T-cell (primary cell): ENCODE measurements around the gene CKB. TPM values are rescaled to one million over a fixed set of nuclear protein-coding genes. Genes with fewer than 3 reads are reported as not detected.

Source experiments
- ATAC-seq, 4 experiments: fragments of 200-7000 bp in 3 of 4; fragments of 150-1000 bp in 1 of 4; cut with Tn5 transposase; replicated peaks in 1 of 4; 1 replicate in 3 of 4; 2 replicates in 1 of 4; pipeline ENCODE4 v1.10.0; 2021; ENCODE audit warnings: moderate library complexity in 3 of 4, mild to moderate bottlenecking in 2 of 4, moderate number of reproducible peaks in 1 of 4
- CTCF ChIA-PET, 2 donors: fragments of 300-600 bp; sonication (Branson Sonifier 250); formaldehyde crosslinking; loops; one replicate each; lab custom pipeline; 2022; ENCODE audit warnings: antibody characterized with exemption in 2 of 2; lab: Charles Lee
- POLR2A ChIA-PET, 2 donors: fragments of 300-600 bp; sonication (Branson Sonifier 250); formaldehyde crosslinking; loops; one replicate each; lab custom pipeline; 2022; ENCODE audit warnings: antibody characterized with exemption in 2 of 2; lab: Charles Lee
- DNase-seq, 35 experiments: peaks; one replicate each; pipeline versions ENCODE4 v3.0.0 to v3.0.0-alpha.2; 2013 to 2023
- H3K27ac ChIP-seq: one replicate; pipeline ENCODE4 v1.5.1; 2013; ENCODE audit warnings: low read length
- H3K27me3 ChIP-seq, 2 experiments: replicated peaks in 1 of 2; 1 replicate in 1 of 2; 2 replicates in 1 of 2; pipeline versions ENCODE4 v1.6.1 to v1.7.0; 2013; ENCODE audit warnings: low read length in 1 of 2, mixed read lengths in 1 of 2; ENCODE audit not compliant: control insufficient read depth in 2 of 2, insufficient read depth in 2 of 2; ENCODE audit errors: extremely low read depth in 1 of 2
- H3K36me3 ChIP-seq, 2 donors: 1 replicate in 1 of 2; 2 replicates in 1 of 2; pipeline versions ENCODE4 v1.6.1 to v1.7.0; 2013; ENCODE audit warnings: low read length in 1 of 2; ENCODE audit not compliant: control insufficient read depth in 2 of 2, insufficient read depth in 1 of 2; ENCODE audit errors: extremely low read depth in 1 of 2
- H3K4me1 ChIP-seq, 2 experiments: 1 replicate in 1 of 2; 2 replicates in 1 of 2; pipeline versions ENCODE4 v1.6.1 to v1.7.0; 2013; ENCODE audit warnings: low read length in 2 of 2, mixed read lengths in 1 of 2; ENCODE audit not compliant: insufficient read depth in 2 of 2, control insufficient read depth in 1 of 2; ENCODE audit errors: extremely low read depth in 1 of 2
- H3K4me3 ChIP-seq, 2 donors: 1 replicate in 1 of 2; 2 replicates in 1 of 2; pipeline versions ENCODE4 v1.5.1 to v1.7.0; 2013; ENCODE audit warnings: mild to moderate bottlenecking in 2 of 2, low read length in 1 of 2, moderate library complexity in 1 of 2; ENCODE audit not compliant: control insufficient read depth in 1 of 2; ENCODE audit errors: extremely low read depth in 1 of 2
- H3K9me3 ChIP-seq: 2 replicates; pipeline ENCODE4 v1.7.0; 2013
- H3K27ac Mint-ChIP-seq, 2 donors: one replicate each; pipeline ENCODE4 v1.8.0; 2020 to 2021; ENCODE audit warnings: mild to moderate bottlenecking in 2 of 2, mixed read lengths in 2 of 2
- H3K27me3 Mint-ChIP-seq, 2 donors: one replicate each; pipeline ENCODE4 v1.8.0; 2021 to 2022; ENCODE audit warnings: mixed read lengths in 2 of 2
- H3K36me3 Mint-ChIP-seq: one replicate; pipeline ENCODE4 v1.8.0; 2021; ENCODE audit warnings: mixed read lengths
- H3K4me1 Mint-ChIP-seq, 3 donors: one replicate each; pipeline ENCODE4 v1.8.0; 2020 to 2022; ENCODE audit warnings: mixed read lengths in 3 of 3, mild to moderate bottlenecking in 1 of 3
- H3K4me3 Mint-ChIP-seq, 3 donors: one replicate each; pipeline ENCODE4 v1.8.0; 2020 to 2022; ENCODE audit warnings: mild to moderate bottlenecking in 3 of 3, mixed read lengths in 3 of 3, moderate library complexity in 3 of 3
- H3K9me3 Mint-ChIP-seq, 3 donors: one replicate each; pipeline ENCODE4 v1.8.0; 2020 to 2022; ENCODE audit warnings: mixed read lengths in 3 of 3
- WGBS: methylation state at CpG from one replicate; pipeline ENCODE4 v1.1.5; 2013; ENCODE audit warnings: missing lambda C conversion rate; ENCODE audit not compliant: insufficient coverage; 5-methylcytosine and 5-hydroxymethylcytosine counted together
- total RNA-seq, 35 experiments: library from RNA in 6 of 35; stranded (reverse) in 6 of 35; fragments of 120-200 nt in 1 of 35; gene quantifications; one replicate each; pipeline versions ENCODE4 v1.2.1 to v1.2.4 and lab custom pipeline; 2013 to 2026

Gene CKB
- total RNA-seq, 5 donors from 2014 or later (not counting 1 experiment from before 2014, with no cell fraction given) = 4.7 to 7.6 (median 6.6) TPM

DNA sequence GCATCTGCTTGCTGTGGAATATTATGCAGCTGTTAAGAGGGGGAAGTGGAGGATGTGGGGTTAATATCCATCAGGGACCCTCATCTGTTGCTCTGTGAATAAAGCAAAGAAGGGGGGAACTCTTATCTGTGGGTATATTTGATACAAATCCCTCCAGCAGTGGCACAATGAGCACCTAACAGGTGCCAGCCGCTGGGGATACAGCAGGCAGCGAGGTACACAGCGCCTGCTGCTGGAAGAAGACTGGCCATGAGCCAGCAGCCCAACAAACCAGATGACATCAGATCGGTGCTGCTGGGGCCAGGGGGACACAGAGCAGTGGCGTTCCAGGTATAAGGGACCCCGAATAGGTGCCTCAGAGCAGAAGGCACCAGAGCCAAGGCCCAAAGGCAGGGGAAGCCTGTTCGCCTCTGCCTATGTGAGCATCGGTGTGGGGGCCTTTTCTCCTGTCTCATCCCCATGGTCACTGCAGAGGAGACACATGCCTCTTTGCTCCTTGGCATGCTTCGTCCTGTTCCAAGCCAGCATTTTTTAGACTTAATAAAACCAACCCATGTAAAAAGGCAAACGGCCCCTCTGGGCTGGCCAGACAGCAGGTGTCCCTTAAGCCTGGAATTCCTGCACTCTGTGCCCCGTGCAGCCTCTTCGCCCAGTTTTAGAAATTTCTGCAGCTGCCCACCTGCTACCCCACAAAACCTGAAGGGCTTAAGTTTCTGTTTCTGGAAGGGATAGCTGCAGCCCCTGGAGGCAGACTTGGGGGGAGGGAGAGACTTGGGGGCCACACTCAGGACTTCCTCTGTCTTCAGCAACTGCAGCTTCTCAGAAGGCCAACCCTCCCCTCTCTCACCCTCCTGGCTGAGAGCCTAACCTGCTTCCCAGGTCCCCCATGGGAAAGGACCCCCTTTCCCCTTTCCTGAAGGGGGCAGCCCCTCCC is 1.6 kb upstream of the CKB start:
- CTCF ChIA-PET = no interaction called here
- Mint-ChIP-seq H3K36me3 (no peaks in the 10 kb centered on the region), H3K27ac (no peak overlapping the region), H3K4me1 (peaks cover 17 to 28% (median 27%) of the 10 kb centered on the region in 3 donors), H3K9me3 (no peaks in the 10 kb centered on the region), H3K27me3 (peaks cover 6 to 12% of the 10 kb centered on the region in 2 donors), H3K4me3 (peak overlapping the region; percentile 31 to 52 (median 51))
- Histone ChIP-seq H3K27me3 (peaks cover 3 to 46% of the 10 kb centered on the region in 2 experiments), H3K4me3 (no peak overlapping the region), H3K4me1 (peaks cover 2 to 54% of the 10 kb centered on the region in 2 experiments), H3K9me3 (no peaks in the 10 kb centered on the region), H3K27ac (no peak overlapping the region), H3K36me3 (no peaks in the 10 kb centered on the region)
- POLR2A ChIA-PET = no interaction called here
- DNase-seq (no peak), ATAC-seq (no peak)
- 83% methylated on average over 9 of the region's 12 CpGs for WGBS

DNA sequence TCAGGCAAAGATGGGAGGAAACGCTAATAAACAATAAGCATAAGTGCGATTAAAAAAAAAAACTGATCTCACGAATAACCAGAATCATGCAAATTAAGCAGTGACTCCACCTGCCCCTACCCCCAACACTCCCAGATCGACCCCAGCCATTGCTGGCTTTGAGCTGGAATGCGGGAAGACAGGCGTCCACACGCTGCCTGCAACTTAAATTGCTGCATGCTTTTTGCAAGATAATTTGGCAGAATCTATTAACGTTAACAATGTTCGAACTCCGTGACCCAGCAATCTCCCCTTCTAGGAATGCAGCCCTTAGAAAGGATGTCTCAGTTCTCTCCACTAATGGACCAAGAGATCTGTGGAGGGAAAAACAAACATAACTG is 935 bp upstream of the CKB start:
- CTCF ChIA-PET = no interaction called here
- DNase-seq = no peak
- peaks cover 3 to 53% of the 10 kb centered on the region in 2 experiments for H3K27me3 ChIP-seq

DNA sequence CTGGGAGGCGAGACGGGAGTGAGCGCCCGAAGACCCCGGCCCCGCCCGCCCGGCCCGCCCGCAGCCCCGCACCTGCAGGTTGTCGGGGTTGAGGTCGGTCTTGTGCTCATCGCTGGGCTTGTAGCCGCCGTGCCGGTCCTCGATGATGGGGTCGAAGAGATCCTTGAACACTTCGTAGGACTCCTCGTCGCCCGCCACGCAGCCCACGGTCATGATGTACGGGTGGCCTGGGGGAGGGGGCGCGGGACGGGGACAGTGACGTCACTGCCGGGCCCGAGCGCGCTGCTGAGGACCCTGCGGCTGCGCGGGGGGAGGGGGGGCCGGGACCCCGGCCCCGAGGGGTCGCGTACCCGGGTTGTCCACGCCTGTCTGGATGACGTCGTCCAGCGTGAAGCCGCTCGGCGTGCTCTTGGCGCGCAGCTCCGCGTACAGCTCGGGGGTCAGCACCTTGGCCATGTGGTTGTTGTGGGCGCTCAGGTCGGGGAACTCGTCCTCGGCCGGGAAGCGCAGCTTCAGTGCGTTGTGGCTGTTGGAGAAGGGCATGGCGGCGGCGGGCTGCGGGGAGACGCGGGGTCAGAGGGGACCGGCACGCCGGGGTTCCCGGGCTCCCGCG is 573 bp downstream of the CKB start:
- 2% methylated on average over 70 of the region's 74 CpGs for WGBS
- Mint-ChIP-seq H3K9me3 (no peaks in the 10 kb centered on the region), H3K27me3 (peaks cover 6 to 12% of the 10 kb centered on the region in 2 donors), H3K4me1 (peaks cover 9 to 18% (median 16%) of the 10 kb centered on the region in 3 donors), H3K36me3 (no peaks in the 10 kb centered on the region), H3K4me3 (peak overlapping the region; percentile 44 to 55 (median 51)), H3K27ac (no peak overlapping the region)
- Histone ChIP-seq H3K36me3 (no peaks in the 10 kb centered on the region), H3K9me3 (no peaks in the 10 kb centered on the region), H3K4me1 (peaks cover 2 to 47% of the 10 kb centered on the region in 2 experiments), H3K27ac (no peak overlapping the region), H3K4me3 (peak overlapping the region; percentile 27 to 57), H3K27me3 (peaks cover 3 to 58% of the 10 kb centered on the region in 2 experiments)
- peak in 3 of 35 experiments; percentile 23 to 37 (median 25) for DNase-seq
- peak in 2 of 4 experiments; percentile 3 to 4 for ATAC-seq
- POLR2A ChIA-PET = no interaction called here
- CTCF ChIA-PET = interaction anchor here (1.2 to 1.7 kb wide), 3 partner anchors 31 to 49 kb away, joined by 3 to 4 read pairs (median 3); no protein-coding TSS in a partner anchor

More for the DNA sequence above, 935 bp upstream of the CKB start:
- H3K4me1 Mint-ChIP-seq = peaks cover 19 to 31% (median 27%) of the 10 kb centered on the region in 3 donors
- no peaks in the 10 kb centered on the region for H3K36me3 ChIP-seq
- POLR2A ChIA-PET = no interaction called here
- 80% methylated on average over 9 of the region's 10 CpGs for WGBS
- no peak overlapping the region for H3K27ac Mint-ChIP-seq
- no peaks in the 10 kb centered on the region for H3K36me3 Mint-ChIP-seq
- H3K9me3 Mint-ChIP-seq = no peaks in the 10 kb centered on the region
- no peaks in the 10 kb centered on the region for H3K9me3 ChIP-seq
- peaks cover 2 to 56% of the 10 kb centered on the region in 2 experiments for H3K4me1 ChIP-seq
- peaks cover 6 to 12% of the 10 kb centered on the region in 2 donors for H3K27me3 Mint-ChIP-seq
- peak overlapping the region; percentile 31 to 52 (median 51) for H3K4me3 Mint-ChIP-seq
- no peak for ATAC-seq
- no peak overlapping the region for H3K27ac ChIP-seq
- no peak overlapping the region for H3K4me3 ChIP-seq

DNA sequence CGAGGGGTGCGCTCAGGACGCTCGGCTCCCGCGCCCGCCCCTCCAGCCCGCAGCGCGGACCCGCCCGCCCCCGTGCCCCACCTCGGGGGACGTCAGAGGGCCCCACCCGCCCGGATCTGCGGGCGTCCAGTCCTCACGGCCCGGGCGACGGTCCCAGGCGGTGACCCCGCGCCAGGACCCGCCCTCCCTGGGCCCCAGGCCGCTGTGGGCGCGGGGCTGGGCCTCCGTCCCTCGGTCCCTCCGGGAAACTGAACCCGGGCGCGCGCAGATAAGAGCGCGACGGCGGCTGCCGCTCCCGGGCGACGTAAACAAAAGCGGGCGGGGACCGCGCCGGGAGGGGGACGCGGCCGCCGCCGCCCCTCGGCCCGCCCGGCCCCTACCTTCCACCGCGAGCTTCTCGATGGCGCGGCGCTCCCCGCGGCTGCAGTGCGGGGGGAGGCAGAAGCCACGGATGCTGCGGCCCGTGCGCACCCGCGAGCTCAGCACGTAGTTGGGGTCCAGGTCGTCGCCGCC is 1.1 kb downstream of the CKB start:
- Mint-ChIP-seq H3K9me3 (no peaks in the 10 kb centered on the region), H3K36me3 (no peaks in the 10 kb centered on the region)
- WGBS = under 1% methylated on average over 73 of the region's 77 CpGs

DNA sequence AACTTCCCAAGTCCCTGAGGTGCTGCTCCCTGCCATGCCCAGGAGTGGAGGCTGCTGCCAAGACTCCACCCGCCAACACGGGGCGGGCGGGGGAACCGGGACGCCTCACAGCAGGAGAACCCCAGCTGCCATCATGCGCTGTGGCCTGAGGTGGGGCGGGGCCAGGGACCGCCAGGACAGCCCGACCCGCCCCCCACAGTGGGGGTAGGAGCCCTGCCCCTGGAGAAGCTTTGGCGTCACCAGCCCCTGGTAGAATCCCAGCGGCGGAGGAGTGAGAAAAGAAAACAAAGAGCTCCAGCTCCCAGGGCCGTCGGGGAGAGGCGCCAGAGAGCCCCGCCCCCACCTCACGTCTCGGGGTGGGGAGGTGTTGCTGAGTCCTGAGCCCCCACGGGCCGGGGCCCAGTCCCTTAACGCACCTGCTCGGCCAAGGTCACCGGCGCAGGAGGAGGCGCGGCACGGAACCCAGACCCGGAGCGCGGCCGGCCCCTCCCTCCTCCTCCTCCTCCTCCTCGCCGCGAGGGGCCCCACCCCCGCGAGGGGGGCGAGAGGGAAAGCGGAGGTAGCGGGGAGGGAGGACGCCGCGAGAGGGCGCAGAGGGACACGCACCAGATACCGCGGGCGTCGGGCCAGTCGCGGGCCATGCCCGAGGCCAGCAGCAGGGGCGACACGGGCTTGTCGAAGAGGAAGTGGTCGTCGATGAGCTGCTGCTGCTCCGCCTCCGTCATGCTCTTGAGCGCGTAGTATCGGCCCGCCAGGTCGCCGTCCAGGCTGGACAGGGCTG is 1.8 kb downstream of the CKB start:
- POLR2A ChIA-PET = no interaction called here

More for the DNA sequence above, 1.1 kb downstream of the CKB start:
- peaks cover 6 to 12% of the 10 kb centered on the region in 2 donors for H3K27me3 Mint-ChIP-seq
- peak in 2 of 35 experiments; percentile 28 to 39 for DNase-seq
- Histone ChIP-seq H3K27ac (no peak overlapping the region), H3K4me3 (peak overlapping the region; percentile 49 to 60), H3K27me3 (peaks cover 3 to 58% of the 10 kb centered on the region in 2 experiments), H3K9me3 (no peaks in the 10 kb centered on the region), H3K36me3 (no peaks in the 10 kb centered on the region), H3K4me1 (peaks cover 2 to 46% of the 10 kb centered on the region in 2 experiments)
- CTCF ChIA-PET = interaction anchor here (1.2 to 1.7 kb wide), 3 partner anchors 32 to 50 kb away, joined by 3 to 4 read pairs (median 3); no protein-coding TSS in a partner anchor
- ATAC-seq = peak; percentile 13 to 33 (median 29)
- POLR2A ChIA-PET = no interaction called here
- H3K4me3 Mint-ChIP-seq = peak overlapping the region in 1 of 3 donors; percentile 63
- peaks cover 8 to 16% (median 11%) of the 10 kb centered on the region in 3 donors for H3K4me1 Mint-ChIP-seq
- no peak overlapping the region for H3K27ac Mint-ChIP-seq

More for the DNA sequence above, 1.8 kb downstream of the CKB start:
- Mint-ChIP-seq H3K4me3 (peak overlapping the region; percentile 44 to 64 (median 63)), H3K36me3 (no peaks in the 10 kb centered on the region), H3K4me1 (peaks cover 8 to 15% (median 10%) of the 10 kb centered on the region in 3 donors), H3K27ac (no peak overlapping the region), H3K27me3 (peaks cover 6 to 12% of the 10 kb centered on the region in 2 donors), H3K9me3 (no peaks in the 10 kb centered on the region)
- peaks cover 3 to 58% of the 10 kb centered on the region in 2 experiments for H3K27me3 ChIP-seq
- peak overlapping the region; percentile 49 to 60 for H3K4me3 ChIP-seq
- no peaks in the 10 kb centered on the region for H3K36me3 ChIP-seq
- no peak overlapping the region for H3K27ac ChIP-seq
- CTCF ChIA-PET = interaction anchor here (1.1 to 1.7 kb wide), 3 partner anchors 30 to 50 kb away, joined by 3 to 4 read pairs (median 3); no protein-coding TSS in a partner anchor
- peak; percentile 36 to 81 (median 55) for DNase-seq
- peak; percentile 68 to 78 (median 72) for ATAC-seq
- H3K9me3 ChIP-seq = no peaks in the 10 kb centered on the region
- H3K4me1 ChIP-seq = peaks cover 2 to 45% of the 10 kb centered on the region in 2 experiments
- WGBS = 2% methylated on average over 44 of the region's 66 CpGs
